ENCODE data around the gene TAF4.
"Not testable (repeated sequence)": the region's sequence is repeated elsewhere in the genome, so short reads cannot be mapped to it uniquely, and the experiment has no call there.

Gene TAF4

DNA sequence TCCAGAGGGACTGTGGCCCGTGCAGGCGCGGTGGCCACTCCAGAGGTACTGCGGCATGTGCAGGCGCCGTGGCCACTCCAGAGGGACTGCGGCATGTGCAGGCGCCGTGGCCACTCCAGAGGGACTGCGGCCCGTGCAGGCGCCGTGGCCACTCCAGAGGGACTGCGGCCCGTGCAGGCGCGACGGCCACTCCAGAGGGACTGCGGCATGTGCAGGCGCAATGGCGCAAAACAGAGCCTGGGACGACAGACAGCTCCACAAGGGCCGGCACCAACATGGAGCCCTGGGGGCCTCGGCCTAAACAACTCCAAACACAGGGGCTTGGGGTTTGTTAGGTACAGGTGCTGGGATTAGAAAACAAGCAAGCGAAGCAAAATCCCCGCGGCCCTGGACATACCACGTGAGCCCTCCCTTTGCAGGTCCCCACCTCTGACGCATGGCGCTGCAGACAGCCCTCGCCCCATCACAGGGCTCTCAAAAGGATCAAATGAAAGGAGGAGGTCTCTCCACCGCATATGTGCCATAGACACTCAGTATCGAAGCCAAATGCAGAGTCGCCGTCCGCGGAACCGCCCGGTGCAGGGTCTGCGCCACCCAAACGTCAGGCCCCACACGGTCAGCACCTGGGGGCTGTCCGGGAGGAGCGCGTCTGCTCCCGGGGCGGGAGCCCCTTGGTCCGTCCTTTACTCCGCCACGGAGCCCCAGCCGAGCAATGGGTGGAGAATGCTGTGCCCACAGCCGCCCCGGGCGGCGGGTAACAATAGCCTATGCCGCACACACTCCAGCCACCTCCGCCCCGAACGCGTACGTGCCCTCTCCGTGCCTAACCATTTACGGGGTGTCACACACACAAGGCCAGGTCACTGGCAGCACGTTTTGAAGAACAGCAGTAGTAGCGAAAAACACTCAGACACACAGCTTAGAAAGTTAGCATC, 85.7 kb downstream of the TAF4 start:
- no peak for DNase-seq (ENCODE audit: low spot score)

DNA sequence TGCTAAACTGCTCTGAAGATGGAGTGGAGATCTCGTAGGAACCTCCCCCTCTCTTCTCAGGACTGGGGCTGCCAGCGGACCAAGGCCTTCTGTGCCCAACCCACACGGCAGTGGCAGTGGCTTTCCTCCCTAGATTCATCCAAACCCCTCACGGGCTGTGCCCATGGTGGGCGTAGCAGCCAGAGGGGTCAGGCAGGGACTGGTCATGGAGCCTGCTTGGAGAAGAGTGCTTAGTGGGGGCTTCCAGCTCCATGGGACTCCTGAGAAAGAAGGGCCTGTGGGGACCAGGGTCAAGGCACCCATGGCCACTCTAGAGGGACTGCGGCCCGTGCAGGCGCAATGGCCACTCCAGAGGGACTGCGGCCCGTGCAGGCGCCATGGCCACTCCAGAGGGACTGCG, 86.6 kb downstream of the TAF4 start:
- no peak for DNase-seq (ENCODE audit: low spot score)

DNA sequence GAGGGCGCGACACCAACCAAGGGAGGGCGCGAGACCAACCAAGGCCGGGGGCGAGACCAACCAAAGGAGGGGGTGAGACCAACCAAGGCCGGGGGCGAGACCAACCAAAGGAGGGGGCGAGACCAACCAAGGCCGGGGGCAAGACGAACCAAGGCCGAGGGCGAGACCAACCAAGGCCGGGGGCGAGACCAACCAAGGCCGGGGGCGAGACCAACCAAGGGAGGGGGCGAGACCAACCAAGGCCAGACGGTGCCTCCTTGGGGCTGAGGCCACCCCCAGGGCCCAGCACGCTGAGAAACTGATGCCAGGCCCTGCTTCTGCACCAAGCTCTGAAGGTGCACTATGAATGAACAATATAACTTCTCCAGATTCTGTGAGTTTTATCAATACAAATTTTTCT, 87.2 kb downstream of the TAF4 start:
- no peak for DNase-seq (ENCODE audit: low spot score)

DNA sequence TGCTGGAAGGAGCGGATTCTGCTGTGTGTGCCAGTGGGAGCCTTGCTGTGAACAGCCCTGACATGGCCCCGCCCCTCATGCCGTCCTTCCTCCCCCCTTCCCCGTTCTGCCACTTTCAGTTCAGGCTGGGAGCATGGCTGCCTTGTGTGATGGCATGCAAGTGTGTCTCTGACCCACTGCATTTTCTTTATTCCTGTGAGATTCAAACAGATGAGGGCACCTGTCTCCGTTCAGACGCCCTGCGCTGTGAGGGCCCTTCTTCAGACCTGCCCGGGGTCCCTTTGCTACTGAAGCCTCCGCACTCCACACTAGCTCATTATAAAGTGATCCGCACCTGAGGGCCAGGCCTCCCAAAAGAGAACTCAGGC, 88.3 kb downstream of the TAF4 start:
- DNase-seq (ENCODE audit: low spot score), result no peak

DNA sequence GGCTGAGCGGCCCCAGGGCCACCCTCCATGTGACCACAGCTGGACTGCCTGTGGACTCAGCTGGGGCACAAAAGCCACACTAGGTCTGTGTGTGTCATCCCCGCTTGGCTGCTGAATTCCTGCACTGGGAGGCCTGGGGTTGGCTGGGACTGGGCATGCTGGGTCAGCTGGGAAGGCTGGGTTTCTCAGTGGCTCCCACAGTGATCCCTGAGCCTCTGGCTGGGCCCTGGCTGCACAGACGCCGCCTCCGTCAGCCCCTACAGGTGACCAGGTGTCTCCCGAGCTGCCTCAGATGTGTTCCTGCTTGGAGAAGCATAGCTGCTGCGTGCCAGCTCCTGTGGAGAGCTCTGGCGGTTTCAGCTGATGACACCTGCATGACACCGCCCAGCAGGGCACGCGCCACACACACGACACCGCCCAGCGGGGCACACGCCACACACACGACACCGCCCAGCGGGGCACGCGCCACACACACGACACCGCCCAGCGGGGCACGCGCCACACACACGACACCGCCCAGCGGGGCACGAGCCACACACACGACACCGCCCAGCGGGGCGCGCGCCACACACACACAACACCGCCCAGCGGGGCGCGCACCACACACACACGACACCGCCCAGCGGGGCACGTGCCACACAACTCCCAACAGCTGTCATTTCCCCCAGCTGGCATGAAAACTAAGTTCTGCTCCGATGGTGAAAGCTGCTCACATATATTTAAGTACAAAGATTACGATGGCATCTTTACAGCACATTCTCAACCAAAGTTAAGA, 88.8 kb downstream of the TAF4 start:
- DNase-seq (ENCODE audit: low spot score), result no peak

DNA sequence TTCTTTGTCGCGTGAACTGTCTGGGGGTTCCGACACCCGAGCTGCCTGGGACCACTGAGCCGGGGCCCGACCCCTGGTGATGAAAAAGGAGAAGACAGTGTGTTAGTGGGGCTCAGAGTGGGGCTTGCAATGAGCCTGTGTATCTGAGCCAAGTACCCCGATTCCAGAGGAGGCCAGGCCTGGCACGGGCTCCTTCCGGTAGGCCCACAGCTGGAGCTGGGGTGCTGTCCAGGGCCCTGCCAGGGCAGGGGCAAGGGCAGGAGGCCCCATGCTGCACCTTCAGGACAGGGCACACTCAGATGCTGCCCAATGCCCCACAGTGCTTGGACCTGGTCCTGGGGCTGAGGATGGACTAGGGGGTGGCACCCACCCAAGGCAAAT, 89.4 kb downstream of the TAF4 start:
- no peak for DNase-seq (ENCODE audit: low spot score)

DNA sequence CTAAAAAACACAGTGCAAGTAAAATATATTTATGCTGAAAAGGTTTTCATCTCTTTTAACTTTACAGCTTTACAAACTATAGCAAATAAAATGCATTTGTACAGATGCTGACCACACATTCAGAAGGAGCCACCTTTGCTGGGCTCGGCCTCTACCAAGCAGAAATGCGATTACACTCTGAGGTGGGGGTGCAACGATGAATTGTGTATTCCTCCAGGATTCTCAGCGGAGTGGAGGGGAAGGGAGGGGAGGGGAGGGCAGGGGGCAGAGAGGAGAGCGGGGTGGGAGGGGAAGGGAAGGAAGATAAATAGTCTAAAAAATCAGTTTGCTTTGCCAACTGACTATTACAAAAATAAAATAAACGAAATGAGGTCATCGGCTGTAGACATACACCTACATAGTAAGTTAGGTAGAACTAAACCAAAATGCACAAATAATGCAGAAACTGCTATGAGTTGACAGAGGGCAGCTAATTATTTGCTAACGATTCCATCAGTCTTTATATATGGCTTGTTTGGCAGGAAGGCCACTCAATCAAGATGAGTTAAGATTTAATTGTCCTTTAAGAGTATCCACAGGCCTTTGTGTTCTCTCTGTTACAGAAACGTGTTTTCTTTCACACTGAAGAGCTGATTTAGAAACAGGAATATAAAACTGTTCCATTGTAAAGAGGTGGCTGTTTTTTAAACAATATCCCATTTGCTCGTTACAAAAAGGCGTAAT, 90.1 kb downstream of the TAF4 start:
- no peak for DNase-seq (ENCODE audit: low spot score)

DNA sequence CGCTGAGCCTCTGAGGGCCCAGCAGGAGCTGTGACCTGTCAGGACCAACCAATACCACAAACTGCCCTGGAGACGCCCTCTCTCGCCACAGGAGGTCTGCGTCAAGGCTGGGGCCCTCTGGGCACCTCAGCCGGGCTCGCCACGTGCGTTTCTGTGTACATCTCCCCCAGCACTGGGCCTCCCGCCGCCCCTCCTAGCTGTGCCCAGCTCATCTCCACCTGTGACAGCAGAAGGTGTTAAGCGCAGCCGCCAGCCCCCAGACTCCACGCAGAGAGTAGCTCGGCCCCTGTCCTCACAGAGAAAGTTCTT, 91.4 kb downstream of the TAF4 start:
- DNase-seq (ENCODE audit: low spot score), result no peak

DNA sequence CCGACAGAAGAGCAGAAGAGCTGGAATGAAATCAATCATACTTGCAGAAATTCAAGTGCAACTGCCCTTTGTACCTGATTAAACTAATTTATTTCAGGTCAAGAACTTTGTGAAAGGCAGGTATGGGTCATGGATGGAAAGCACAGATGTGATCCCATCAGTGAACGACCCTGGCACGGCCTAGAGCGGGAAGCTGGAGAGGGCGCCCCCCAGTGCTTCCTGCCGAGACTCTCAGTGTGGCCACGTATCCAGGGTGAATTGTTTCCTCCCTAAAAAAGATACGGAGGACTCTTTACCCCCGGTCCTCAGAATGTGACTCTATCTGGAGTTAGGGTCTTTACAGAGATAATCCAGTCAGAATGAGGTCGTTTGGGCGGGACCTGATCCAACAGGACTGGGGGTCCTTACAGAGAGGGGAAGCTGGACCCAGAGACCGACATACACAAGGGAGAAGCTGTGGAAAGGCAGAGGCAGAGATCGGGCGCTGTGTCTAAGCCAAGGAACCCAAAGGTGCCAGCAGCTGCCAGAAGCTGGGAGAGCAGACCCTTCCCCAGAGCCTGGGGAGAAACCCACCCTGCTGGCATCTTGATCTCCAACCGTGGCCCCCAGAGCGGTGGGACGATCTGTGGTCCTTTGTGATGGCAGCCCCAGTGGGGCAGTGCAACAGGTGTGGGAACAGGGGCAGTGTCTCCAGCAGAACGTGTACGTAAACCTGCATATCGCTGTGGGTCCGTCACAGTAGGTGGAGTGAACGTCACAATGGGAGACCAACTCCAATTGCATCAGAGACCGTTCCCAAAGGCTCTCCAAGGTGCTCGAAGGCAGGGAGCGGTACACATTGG, 91.9 kb downstream of the TAF4 start:
- DNase-seq (ENCODE audit: low spot score), result peak; percentile 52

DNA sequence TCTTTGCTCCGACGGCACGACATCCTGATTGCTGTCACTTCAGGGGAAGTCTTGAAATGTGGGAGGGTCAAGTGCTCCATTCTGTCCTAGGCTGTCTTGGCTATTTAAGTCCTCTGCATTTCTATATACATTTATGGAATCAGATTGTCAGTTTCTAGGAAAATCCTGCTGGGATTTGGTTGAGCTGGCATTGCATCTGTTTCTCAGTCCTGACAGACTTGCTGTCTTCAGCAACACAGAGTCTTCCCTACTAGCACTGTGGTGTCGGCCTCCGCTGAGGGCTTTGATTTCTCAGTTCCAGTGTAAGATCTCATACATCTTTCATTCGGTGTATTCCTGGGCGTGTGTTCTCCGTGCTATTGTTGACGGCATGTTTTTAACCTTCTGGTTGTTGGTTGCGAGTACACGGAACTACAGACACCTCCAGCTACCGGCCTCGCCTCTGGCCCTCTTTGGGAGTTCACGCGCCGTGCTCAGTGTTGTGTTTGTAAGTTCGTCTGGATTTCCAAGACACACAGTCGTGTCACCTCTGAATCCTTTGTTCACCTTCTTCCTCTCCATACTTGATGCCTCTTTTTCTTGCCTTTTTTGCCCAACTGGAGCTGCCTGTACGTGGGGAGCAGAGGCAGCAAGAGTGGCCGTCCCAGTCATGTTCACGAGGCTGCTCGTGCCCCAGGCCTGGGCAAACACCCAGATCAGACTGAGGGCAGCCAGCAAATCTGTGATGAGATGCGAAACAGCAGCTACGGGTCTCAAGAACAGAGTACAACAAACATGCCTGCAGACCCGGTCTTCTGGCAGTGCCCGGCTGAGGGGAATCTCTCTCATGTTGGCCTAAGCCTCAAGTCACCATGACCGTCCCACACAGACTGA, 92.8 kb downstream of the TAF4 start:
- no peak for DNase-seq (ENCODE audit: low spot score)

DNA sequence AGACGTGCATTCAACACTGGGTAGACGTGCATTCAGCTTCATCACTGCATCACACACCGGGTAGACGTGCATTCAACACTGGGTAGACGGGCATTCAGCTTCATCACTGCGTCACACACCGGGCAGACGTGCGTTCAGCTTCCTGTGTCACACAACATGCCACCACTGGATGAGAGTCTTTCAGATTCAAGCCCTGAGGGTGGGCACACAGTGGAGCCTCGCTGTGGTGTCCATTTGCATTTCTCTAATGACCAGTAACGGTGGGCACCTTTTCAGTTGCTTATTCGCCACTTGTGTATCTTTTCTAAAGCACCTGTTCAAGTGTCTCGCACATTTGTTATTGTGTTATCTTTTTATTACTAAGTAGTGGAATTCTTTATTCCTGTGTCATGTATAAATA, 94.1 kb downstream of the TAF4 start:
- DNase-seq (ENCODE audit: low spot score), result not testable (repeated sequence)

DNA sequence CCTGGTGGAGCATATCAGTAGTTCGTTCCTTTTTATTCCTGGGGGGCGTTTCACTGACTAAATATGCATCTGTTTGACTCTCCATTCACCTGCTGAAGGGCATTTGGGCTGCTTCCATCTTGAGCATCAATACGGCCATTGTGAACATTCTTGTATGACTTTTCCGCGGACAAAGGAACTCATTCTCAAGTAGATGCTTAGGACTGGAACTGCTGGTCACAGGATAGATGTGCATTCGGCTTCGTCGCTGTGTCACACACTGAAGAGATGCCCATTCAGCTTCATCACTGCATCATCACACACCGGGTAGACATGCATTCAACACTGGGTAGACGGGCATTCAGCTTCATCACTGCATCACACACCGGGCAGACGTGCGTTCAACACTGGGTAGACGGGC, 95.3 kb downstream of the TAF4 start:
- no peak for DNase-seq (ENCODE audit: low spot score)

DNA sequence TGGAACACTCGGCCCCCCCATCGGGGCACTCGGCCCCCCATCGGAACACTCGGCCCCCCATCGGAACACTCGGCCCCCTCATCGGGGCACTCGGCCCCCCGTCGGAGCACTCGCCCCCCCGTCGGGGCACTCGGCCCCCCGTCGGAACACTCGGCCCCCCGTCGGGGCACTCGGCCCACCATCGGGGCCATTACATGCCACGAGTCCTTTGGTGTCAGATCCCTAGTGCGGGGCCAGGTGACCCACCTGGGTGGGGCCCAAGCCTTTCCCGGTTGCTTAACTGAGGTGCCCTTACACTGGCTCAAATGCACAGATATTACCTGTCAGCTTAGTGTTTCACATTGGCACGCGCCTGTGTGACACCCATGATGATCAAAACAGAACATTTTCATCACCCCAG, 95.9 kb downstream of the TAF4 start:
- no peak for DNase-seq (ENCODE audit: low spot score)

DNA sequence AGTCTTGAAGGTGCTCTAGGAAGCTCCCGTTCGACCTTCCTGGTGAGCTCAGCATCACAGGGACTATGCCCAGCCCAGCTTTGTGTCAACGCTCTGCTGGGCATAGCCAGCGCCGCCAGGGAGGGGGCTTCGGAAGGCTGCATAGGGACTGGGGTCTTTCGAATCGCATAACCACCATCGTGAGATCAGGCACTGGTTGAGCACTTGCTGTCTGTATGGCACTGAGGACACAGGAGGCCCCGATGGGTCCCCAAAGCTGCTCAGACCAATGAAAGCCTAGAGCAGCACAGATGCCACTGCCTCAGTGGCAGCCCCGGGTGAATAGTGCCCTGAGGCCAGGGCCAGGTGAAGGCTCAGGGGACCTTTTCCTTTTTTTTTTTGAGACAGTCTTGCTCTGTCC, 96.7 kb downstream of the TAF4 start:
- DNase-seq (ENCODE audit: low spot score), result no peak

DNA sequence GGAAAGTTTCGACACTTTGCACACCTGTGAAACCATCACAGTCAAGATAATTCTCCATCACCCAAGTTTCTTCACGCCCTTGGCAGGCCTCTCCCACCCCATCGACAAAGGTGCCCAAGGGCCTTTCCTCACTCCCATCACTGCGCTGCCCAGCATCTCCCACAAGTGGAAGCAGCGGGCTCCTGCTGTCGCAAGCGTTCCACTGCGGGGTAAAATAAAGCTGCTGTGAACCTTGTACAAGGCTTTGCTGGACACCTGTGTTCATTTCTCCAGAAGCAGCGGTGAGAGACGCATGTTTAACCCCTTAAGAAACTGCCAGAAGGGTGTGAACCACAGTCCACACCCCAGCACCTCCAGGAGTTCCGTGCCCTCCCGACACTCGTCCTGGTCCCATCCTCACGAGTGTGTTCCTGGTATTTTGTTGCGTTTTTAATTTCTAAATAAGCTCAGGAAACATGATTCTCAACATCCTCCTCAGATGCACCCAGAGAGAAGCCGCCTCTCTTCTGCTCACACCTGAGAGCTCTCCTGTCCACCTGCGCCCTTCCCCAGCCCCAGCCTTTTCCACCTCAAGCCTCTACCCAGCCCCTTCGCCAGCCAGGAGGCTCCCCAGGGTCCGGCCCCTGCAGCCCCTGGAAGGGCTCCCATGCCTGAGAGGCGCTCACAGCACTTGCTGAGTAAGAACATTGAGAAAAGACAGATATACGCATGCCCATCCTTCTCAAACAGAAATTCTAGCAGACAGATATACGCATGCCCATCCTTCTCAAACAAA, 97.5 kb downstream of the TAF4 start:
- DNase-seq (ENCODE audit: low spot score), result no peak

DNA sequence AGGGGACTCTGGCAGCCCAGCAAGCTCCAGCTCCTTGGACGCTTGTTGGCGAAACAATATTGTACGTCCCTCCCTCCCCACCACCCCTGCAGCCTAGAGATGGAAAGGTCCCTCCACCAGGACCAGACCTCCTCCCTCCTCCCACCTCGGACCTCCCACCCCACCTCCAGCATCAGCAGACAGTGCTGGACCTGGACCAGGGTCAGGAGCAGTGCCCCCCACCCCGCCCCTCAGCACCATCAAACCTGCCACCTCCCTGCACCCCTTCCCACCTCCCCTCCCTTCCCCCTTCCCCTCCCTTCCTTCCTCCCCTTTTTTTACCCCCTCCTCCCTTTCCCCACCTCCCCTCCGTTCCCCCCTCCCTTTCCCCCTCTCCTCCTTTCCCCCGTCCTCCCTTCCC, 98.4 kb downstream of the TAF4 start:
- DNase-seq (ENCODE audit: low spot score), result no peak

DNA sequence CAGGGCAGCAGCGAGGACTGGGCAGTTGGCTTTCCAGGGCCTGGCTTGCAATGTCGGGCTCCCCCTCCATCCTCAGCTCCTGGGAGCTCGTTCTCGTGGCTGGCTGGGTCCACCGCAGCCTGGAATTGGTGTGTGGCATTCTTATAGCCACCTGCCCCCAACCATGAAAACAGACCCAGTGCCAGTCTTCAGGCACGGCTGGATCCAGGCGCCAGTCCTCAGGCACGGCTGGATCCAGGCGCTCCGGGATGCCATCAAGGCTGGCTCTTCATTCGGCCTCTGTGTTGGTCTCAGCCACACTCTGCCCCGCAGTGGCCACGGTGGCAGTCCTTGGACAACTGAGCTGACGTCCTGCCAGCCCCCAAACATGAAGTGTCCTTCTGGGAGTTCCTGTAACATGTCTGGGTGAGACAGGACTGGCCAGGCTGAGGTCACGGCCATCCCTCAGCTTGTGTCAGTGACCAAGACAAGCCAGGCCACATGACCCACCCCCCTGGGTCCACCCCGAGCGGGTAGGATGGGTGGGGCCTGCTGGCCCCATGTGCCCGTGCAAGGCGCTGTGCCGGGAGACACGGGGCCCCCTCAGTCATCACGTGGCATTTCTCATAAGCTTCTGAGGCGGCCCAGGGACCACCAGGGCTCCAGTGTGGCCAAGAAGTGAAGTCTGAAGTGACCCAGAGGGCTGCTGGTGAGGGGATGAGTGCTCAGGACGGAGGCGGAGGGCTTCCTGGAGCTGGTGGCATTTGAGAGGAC, 99.0 kb downstream of the TAF4 start:
- DNase-seq (ENCODE audit: low spot score), result no peak

DNA sequence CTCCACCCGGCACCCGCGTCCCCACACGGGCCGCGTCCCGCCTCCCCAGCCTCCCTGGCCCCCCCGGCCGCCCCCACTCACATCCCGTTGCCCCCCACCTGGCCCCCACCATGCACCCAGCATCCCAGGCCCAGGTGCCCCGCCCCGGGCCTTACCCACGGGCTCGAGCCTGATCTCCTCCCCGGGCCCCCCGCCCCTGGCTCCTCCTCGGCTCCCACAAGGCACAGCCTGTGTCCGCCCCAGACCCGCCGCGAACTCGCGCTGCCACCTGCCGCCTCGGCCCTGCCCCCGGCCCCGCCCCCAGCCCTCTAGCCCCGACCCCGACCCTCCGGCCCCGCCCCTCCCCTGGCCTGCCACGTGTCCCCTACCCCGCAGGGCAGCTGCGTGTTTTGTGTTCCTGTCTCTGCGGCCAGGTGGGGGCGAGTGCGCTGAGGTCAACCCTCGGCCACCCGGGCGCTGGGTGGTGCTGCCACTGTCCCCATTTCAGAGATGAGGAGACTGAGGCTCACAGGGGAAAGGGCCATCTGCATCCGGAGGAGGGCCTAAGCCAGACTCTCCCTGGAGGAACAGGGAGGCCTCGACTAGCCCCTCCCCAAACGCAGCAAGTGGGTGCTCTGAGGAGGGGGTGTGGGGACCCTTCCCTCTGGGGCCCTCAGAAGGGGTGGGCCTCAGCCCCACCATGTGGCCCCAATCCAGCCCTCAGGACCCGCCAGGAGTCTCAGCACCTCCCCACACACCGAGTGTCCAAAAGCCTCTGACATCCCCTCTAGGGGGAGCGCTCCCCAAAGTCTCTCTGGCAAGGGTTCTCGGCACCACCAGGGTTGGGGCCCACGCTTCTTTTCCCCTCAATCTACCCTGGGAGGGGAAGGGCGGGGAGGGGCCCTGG, 99.8 kb downstream of the TAF4 start:
- DNase-seq (ENCODE audit: low spot score), result no peak
